HG03354 (cell line): Measurements from ENCODE around the gene TTC16.
A peak's percentile ranks its signal among the peaks of the same experiment; 100 is the strongest.

Experiments used
- ATAC-seq: cut with Tn5 transposase; IDR thresholded peaks from one replicate; pipeline ENCODE4 v1.9.1; 2021; ENCODE audit warnings: mild to moderate bottlenecking; ENCODE audit not compliant: unreplicated experiment, poor library complexity, severe bottlenecking

TTC16 gene

GRCh38 chr9:127761491-127761956 is 45.6 kb downstream of the TTC16 start:
- ATAC-seq, result no peak

- no peak for ATAC-seq
Measured at GRCh38 chr9:127762111-127762676, 46.3 kb downstream of the TTC16 start.

- ATAC-seq, result no peak
Measured at GRCh38 chr9:127763918-127764384, 48.1 kb downstream of the TTC16 start.

GRCh38 chr9:127765418-127765817 is 49.5 kb downstream of the TTC16 start:
- ATAC-seq, result no peak

- no peak for ATAC-seq
Measured at GRCh38 chr9:127767410-127767809, 51.5 kb downstream of the TTC16 start.

- no peak for ATAC-seq
Measured at GRCh38 chr9:127767909-127768331, 52.0 kb downstream of the TTC16 start.

GRCh38 chr9:127768698-127769097 is 52.8 kb downstream of the TTC16 start:
- ATAC-seq, result no peak

GRCh38 chr9:127769101-127769500 is 53.2 kb downstream of the TTC16 start:
- no peak for ATAC-seq

- no peak for ATAC-seq
Measured at GRCh38 chr9:127769929-127770582, 54.2 kb downstream of the TTC16 start.

- ATAC-seq, result no peak
Measured at GRCh38 chr9:127770583-127770904, 54.7 kb downstream of the TTC16 start.

- peak; percentile 87 for ATAC-seq
Measured at GRCh38 chr9:127770905-127771569, 55.2 kb downstream of the TTC16 start.

GRCh38 chr9:127771570-127772189 is 55.8 kb downstream of the TTC16 start:
- no peak for ATAC-seq

GRCh38 chr9:127772603-127773002 is 56.7 kb downstream of the TTC16 start:
- no peak for ATAC-seq

- no peak for ATAC-seq
Measured at GRCh38 chr9:127773272-127773671, 57.4 kb downstream of the TTC16 start.

GRCh38 chr9:127773981-127774380 is 58.1 kb downstream of the TTC16 start:
- no peak for ATAC-seq

- peak; percentile 43 for ATAC-seq
Measured at GRCh38 chr9:127776195-127776923, 60.5 kb downstream of the TTC16 start.

- ATAC-seq, result no peak
Measured at GRCh38 chr9:127776924-127777289, 61.0 kb downstream of the TTC16 start.

- no peak for ATAC-seq
Measured at GRCh38 chr9:127777368-127777980, 61.6 kb downstream of the TTC16 start.

- ATAC-seq, result peak; percentile 39
Measured at GRCh38 chr9:127778280-127779135, 62.6 kb downstream of the TTC16 start, which contains the start of gene SH2D3C. Gene SH2D3C, minus strand, starts transcription at chr9:127778666. Its CDS starts 39 bp downstream, at chr9:127778627.
